SH-SY5Y (cell line): ENCODE results near the gene ACP5.

ENCODE experiments used
- GATA2 ChIP-seq: IDR thresholded peaks from 2 replicates; pipeline ENCODE4 v1.6.1; 2011; ENCODE audit warnings: mild to moderate bottlenecking, low read depth, low read length
- GATA3 ChIP-seq: IDR thresholded peaks from 2 replicates; pipeline ENCODE4 v1.6.1; 2011; ENCODE audit warnings: low read depth, mild to moderate bottlenecking, low read length, moderate library complexity

DNA sequence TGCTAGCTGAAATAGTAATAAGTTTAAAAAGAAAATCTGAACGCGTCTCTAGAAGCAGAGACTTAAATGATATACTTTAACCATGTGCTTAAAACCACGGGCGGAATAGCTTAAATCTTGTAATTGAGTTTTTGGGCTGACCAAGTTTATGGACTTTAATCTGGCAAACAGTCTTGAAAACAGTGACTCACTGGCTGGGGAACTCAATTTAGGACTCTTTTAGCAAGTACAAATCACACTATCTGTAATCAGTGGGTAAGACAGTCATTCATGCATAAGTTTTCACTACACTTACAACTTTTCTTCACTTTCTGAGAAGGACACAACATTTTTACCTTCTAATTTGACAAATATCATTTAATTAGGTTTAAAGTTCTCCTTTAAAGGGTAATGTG, 46.6 kb upstream of the ACP5 start:
- TF ChIP-seq GATA3 (no peak), GATA2 (no peak)
